K562 (cell line): ENCODE results near the gene TARS3. TPM values are rescaled to one million over a fixed set of nuclear protein-coding genes. Genes with fewer than 3 reads are reported as not detected.

Experiments
- CHD4 ChIP-seq: fragments of 200-600 bp; sonication (generic); IDR thresholded peaks from 3 replicates; pipeline ENCODE4 v1.6.1; 2012; ENCODE audit warnings: low read depth, mild to moderate bottlenecking, mixed read lengths, low read length, inconsistent platforms; ENCODE audit not compliant: insufficient read depth, insufficient replicate concordance, poor library complexity, severe bottlenecking
- CREB3 ChIP-seq: fragments of 450-650 bp; conservative IDR thresholded peaks from 2 replicates; pipeline ENCODE4 v1.6.1; 2016; ENCODE audit warnings: missing genetic modification characterization, low read depth, mild to moderate bottlenecking, missing compliant biosample characterization, moderate library complexity
- DLX4 ChIP-seq: fragments of 250-450 bp; sonication (Bioruptor Pico); IDR thresholded peaks from 2 replicates; pipeline ENCODE4 v1.6.1; 2021; ENCODE audit warnings: mild to moderate bottlenecking
- FOXM1 ChIP-seq, 2 experiments: fragments of 450-650 bp in 1 of 2; sonication (generic) in 1 of 2; formaldehyde crosslinking in 1 of 2; IDR thresholded peaks; 2 replicates each; pipeline versions ENCODE4 v1.6.1 to v1.9.0; 2017 to 2022; ENCODE audit warnings: low read depth in 2 of 2, mild to moderate bottlenecking in 2 of 2, missing genetic modification reagents in 1 of 2, moderate library complexity in 1 of 2
- HDAC2 ChIP-seq: fragments of 450-650 bp; IDR thresholded peaks from 2 replicates; pipeline ENCODE4 v1.6.1; 2016; ENCODE audit warnings: mild to moderate bottlenecking
- LCOR ChIP-seq: sonication (generic); formaldehyde crosslinking; IDR thresholded peaks from 2 replicates; pipeline ENCODE4 v1.8.0; 2022; ENCODE audit warnings: mild to moderate bottlenecking, missing genetic modification reagents
- MITF ChIP-seq: IDR thresholded peaks from 2 replicates; pipeline ENCODE4 v1.6.1; 2014; ENCODE audit warnings: antibody characterized with exemption
- NR4A1 ChIP-seq, 2 experiments: fragments of 250-450 bp in 1 of 2; fragments of 450-650 bp in 1 of 2; sonication (Bioruptor Pico) in 1 of 2; IDR thresholded peaks; 2 replicates each; pipeline versions ENCODE4 v1.4.0 to v1.6.1; 2016 to 2020; ENCODE audit warnings: mild to moderate bottlenecking in 2 of 2, missing compliant biosample characterization in 1 of 2, missing genetic modification characterization in 1 of 2, moderate library complexity in 1 of 2
- RBBP5 ChIP-seq: fragments of 200-600 bp; sonication (generic); IDR thresholded peaks from 2 replicates; pipeline ENCODE4 v1.6.1; 2012; ENCODE audit warnings: borderline replicate concordance, mild to moderate bottlenecking, low read length, control low read depth, inconsistent platforms; ENCODE audit not compliant: insufficient read depth, poor library complexity, severe bottlenecking
- RFX1 ChIP-seq: fragments of 450-650 bp; IDR thresholded peaks from 2 replicates; pipeline ENCODE4 v1.6.1; 2016; ENCODE audit warnings: mild to moderate bottlenecking, moderate library complexity
- RUNX1 ChIP-seq: sonication (generic); IDR thresholded peaks from 2 replicates; pipeline ENCODE4 v1.6.1; 2016; ENCODE audit warnings: antibody characterized with exemption, low read depth
- SPI1 ChIP-seq: IDR thresholded peaks from 2 replicates; pipeline ENCODE4 v1.6.1; 2011; ENCODE audit warnings: low read depth, low read length, control low read depth, borderline replicate concordance
- TAF9B ChIP-seq: fragments of 450-650 bp; IDR thresholded peaks from 2 replicates; pipeline ENCODE4 v1.6.1; 2018; ENCODE audit warnings: mild to moderate bottlenecking; ENCODE audit not compliant: partially characterized antibody
- TSC22D4 ChIP-seq: fragments of 450-650 bp; IDR thresholded peaks from 2 replicates; pipeline ENCODE4 v1.6.1; 2016; ENCODE audit warnings: missing genetic modification characterization, missing biosample characterization, control low read depth
- YBX1 ChIP-seq: fragments of 450-650 bp; IDR thresholded peaks from 2 replicates; pipeline ENCODE4 v1.7.1; 2016; ENCODE audit warnings: mild to moderate bottlenecking
- polyA plus RNA-seq, 8 experiments: library from polyadenylated mRNA; depleted of rRNA in 4 of 8; stranded (reverse) in 5 of 8; unstranded in 3 of 8; fragments of >200 nt; fragmentation: Nextera tagmentation in 2 of 8; fragmentation: Illumina TruSeq in 1 of 8; extraction: Ambion mirVana in 2 of 8; extraction: Trizol in 1 of 8; gene quantifications; 2 replicates each; pipeline versions ENCODE4 v1.2.1 to v1.2.3, GENCODE V29; 2011 to 2014; ENCODE audit warnings: inconsistent platforms in 1 of 8, missing spikeins in 1 of 8
- total RNA-seq, 7 experiments: library from RNA; depleted of rRNA in 6 of 7; stranded (reverse); fragments of >200 nt in 6 of 7; fragmentation: Illumina TruSeq in 2 of 7; extraction: Trizol in 2 of 7; gene quantifications; 2 replicates each; pipeline versions ENCODE4 v1.2.1 to v1.2.3, GENCODE V29; 2011 to 2021; ENCODE audit warnings: low replicate concordance in 1 of 7
- TF ChIP-seq, protein P1 (sequence below): sonication (generic); formaldehyde crosslinking; IDR thresholded peaks from 2 replicates; pipeline ENCODE4 v1.8.0; 2022; ENCODE audit warnings: mild to moderate bottlenecking, missing genetic modification reagents
- TF ChIP-seq, protein P2 (sequence below): fragments of 450-650 bp; IDR thresholded peaks from 2 replicates; pipeline ENCODE4 v1.6.1; 2014; ENCODE audit warnings: low read depth, mild to moderate bottlenecking, moderate library complexity, borderline replicate concordance

TARS3 gene
- total and polyA plus RNA-seq, 9 of the 15 experiments (the other 6 are each of a cell fraction or from before 2014, with no cell fraction given): 2.1 to 14.7 (median 9.8) TPM

- TF ChIP-seq YBX1 (no peak), CREB3 (tag) (peak; percentile 60; the same call in 1 of the 2 replicates), TAF9B (no peak), LCOR (CRISPR knock-in tag) (no peak), RBBP5 (peak; percentile 94), MITF (no peak), DLX4 (no peak), CHD4 (no peak), SPI1 (no peak), TSC22D4 (tag) (no peak), HDAC2 (no peak), NR4A1 (CRISPR knock-in tag; IDR thresholded peaks at IDR 0.05) (no peak), NR4A1 (tag; IDR thresholded peaks at IDR 0.05) (peak; percentile 76), RFX1 (no peak), FOXM1 (IDR thresholded peaks at IDR 0.05; ENCODE audit: low read depth) (no peak), FOXM1 (CRISPR knock-in tag; IDR thresholded peaks at IDR 0.05; ENCODE audit: low read depth) (peak; percentile 62; the same call in 1 of the 2 replicates), RUNX1 (no peak)
- TF ChIP-seq, protein P1, sequence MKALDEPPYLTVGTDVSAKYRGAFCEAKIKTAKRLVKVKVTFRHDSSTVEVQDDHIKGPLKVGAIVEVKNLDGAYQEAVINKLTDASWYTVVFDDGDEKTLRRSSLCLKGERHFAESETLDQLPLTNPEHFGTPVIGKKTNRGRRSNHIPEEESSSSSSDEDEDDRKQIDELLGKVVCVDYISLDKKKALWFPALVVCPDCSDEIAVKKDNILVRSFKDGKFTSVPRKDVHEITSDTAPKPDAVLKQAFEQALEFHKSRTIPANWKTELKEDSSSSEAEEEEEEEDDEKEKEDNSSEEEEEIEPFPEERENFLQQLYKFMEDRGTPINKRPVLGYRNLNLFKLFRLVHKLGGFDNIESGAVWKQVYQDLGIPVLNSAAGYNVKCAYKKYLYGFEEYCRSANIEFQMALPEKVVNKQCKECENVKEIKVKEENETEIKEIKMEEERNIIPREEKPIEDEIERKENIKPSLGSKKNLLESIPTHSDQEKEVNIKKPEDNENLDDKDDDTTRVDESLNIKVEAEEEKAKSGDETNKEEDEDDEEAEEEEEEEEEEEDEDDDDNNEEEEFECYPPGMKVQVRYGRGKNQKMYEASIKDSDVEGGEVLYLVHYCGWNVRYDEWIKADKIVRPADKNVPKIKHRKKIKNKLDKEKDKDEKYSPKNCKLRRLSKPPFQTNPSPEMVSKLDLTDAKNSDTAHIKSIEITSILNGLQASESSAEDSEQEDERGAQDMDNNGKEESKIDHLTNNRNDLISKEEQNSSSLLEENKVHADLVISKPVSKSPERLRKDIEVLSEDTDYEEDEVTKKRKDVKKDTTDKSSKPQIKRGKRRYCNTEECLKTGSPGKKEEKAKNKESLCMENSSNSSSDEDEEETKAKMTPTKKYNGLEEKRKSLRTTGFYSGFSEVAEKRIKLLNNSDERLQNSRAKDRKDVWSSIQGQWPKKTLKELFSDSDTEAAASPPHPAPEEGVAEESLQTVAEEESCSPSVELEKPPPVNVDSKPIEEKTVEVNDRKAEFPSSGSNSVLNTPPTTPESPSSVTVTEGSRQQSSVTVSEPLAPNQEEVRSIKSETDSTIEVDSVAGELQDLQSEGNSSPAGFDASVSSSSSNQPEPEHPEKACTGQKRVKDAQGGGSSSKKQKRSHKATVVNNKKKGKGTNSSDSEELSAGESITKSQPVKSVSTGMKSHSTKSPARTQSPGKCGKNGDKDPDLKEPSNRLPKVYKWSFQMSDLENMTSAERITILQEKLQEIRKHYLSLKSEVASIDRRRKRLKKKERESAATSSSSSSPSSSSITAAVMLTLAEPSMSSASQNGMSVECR (CRISPR knock-in tag): peak; percentile 98
- TF ChIP-seq, protein P2, sequence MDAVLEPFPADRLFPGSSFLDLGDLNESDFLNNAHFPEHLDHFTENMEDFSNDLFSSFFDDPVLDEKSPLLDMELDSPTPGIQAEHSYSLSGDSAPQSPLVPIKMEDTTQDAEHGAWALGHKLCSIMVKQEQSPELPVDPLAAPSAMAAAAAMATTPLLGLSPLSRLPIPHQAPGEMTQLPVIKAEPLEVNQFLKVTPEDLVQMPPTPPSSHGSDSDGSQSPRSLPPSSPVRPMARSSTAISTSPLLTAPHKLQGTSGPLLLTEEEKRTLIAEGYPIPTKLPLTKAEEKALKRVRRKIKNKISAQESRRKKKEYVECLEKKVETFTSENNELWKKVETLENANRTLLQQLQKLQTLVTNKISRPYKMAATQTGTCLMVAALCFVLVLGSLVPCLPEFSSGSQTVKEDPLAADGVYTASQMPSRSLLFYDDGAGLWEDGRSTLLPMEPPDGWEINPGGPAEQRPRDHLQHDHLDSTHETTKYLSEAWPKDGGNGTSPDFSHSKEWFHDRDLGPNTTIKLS: peak; percentile 82
These were observed at the start of gene TARS3 (continued) for GRCh38 chr15:101723874-101724674.
